ENCODE results near the gene ANKRD36C.
"Not testable (repeated sequence)": the region's sequence is repeated elsewhere in the genome, so short reads cannot be mapped to it uniquely, and the experiment has no call there.

The ANKRD36C gene

GRCh38 chr2:96006248-96006647 is 14.6 kb upstream of the ANKRD36C start:
- not testable (repeated sequence) for DNase-seq

DNA sequence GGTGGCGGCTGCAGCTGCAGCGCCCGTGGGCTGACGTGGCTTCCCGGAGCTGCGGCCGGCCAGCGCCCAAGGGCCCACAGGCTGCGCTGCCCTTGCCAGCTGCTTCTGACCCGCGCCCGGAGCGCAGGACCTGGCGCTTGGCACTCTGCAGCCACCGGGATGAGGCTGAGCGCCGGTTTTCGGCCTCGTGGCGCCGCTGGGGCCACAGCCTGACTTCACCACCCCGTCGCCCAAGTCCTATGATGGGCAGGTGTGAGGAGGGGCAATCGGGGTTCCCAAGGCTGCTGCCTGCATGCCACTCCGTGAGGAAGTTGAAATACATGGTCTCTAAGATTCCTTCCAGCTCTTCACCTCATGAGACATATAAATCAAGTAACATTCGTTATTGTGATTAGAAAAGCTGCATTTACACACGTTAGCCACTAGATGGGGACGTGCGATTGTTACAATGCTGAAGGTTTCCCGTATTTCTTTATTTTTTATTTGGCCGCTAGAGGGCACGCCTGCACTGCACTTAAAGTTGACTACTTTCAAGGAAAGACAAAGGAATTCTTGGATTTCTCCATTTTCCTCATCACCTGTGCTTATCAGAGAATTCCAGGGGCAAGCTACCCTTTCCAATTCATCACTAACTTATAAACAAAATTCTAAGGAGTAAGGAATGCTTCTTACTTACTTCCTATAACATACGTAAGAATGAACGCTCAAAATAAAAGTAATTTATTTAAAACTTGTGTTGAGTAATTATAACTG is 1.1 kb upstream of the ANKRD36C start:
- DNase-seq, result not testable (repeated sequence)

GRCh38 chr2:95992102-95992501 is 478 bp upstream of the ANKRD36C start:
- DNase-seq, result not testable (repeated sequence)

- not testable (repeated sequence) for DNase-seq
Measured at GRCh38 chr2:95990884-95991283, 740 bp downstream of the ANKRD36C start.

GRCh38 chr2:95951662-95952061 is 40.0 kb downstream of the ANKRD36C start:
- not testable (repeated sequence) for DNase-seq

GRCh38 chr2:95948039-95948438 is 43.6 kb downstream of the ANKRD36C start:
- DNase-seq, result not testable (repeated sequence)

DNA sequence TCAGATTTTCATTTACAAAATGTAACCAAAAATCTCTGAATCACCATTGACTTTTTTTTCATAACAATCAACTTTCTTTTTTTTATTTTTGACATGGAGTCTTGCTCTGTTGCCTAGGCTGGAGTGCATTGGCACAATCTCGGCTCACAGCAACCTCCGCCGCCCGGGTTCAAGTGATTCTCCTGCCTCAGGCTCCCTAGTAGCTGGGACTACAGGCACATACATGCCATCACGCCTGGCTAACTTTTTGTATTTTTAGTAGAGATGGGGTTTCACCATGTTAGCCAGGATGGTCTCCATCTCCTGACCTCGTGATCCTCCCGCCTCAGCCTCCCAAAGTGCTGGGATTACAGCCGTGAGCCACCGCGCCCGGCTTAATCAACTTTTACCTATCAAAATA is 51.7 kb downstream of the ANKRD36C start:
- not testable (repeated sequence) for DNase-seq

- not testable (repeated sequence) for DNase-seq
Measured at GRCh38 chr2:95930740-95931139, 60.9 kb downstream of the ANKRD36C start.

DNA sequence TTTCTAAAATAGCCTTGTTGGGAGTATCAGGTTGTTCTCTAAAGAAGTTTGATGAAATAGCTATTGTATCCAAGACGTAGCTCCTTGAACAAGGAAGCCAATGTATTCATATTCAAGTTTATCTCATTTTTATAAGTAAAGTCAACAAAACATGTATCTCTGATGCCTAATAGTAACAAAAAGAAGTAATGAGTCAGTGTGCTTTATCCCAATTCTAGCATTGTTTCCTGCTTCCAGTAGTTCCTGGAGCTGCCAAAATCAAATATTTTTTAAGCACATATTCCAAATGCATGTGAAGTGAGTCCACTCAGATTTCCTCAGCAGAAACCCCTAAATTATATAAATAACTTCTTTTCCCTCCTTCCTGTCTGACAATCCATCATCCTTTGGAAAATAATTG is 74.6 kb downstream of the ANKRD36C start:
- not testable (repeated sequence) for DNase-seq

GRCh38 chr2:95915131-95915530 is 76.5 kb downstream of the ANKRD36C start:
- not testable (repeated sequence) for DNase-seq

GRCh38 chr2:95911431-95911830 is 80.2 kb downstream of the ANKRD36C start:
- DNase-seq, result not testable (repeated sequence)

- not testable (repeated sequence) for DNase-seq
Measured at GRCh38 chr2:95894443-95894842, 97.2 kb downstream of the ANKRD36C start.

- DNase-seq, result not testable (repeated sequence)
Measured at GRCh38 chr2:95867929-95868328, 123.7 kb downstream of the ANKRD36C start.

DNA sequence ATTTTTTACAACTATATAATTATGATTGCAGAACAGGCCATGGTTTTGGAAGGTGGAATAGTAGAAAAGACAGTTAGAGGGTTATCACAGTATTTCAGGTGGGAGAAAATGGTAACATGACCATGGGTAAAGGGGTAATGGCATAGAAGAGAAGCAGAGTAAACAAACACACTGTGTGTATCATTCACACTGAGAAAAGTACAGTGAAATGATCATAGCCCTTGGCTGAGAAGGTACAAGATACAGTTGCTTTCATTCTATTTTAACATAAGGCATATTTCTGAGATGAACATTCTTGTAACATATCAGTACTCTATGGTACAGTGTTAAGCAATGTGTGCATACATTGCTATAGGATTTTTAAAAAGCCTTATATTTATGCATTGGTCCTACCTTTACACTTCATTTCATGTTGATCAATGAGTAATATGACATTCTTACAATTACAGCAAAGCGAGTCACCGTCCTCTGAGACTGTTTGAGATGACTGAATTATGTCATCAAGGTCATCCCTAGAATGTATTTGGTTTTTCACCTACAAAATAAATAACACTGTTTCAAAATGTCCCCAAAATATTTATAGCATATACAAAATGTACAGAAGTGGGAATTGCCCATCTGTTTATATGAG is 124.5 kb downstream of the ANKRD36C start:
- DNase-seq, result not testable (repeated sequence)

GRCh38 chr2:95862121-95862520 is 129.5 kb downstream of the ANKRD36C start:
- DNase-seq, result not testable (repeated sequence)

GRCh38 chr2:95836151-95836550 is 155.5 kb downstream of the ANKRD36C start:
- no peak for DNase-seq

DNA sequence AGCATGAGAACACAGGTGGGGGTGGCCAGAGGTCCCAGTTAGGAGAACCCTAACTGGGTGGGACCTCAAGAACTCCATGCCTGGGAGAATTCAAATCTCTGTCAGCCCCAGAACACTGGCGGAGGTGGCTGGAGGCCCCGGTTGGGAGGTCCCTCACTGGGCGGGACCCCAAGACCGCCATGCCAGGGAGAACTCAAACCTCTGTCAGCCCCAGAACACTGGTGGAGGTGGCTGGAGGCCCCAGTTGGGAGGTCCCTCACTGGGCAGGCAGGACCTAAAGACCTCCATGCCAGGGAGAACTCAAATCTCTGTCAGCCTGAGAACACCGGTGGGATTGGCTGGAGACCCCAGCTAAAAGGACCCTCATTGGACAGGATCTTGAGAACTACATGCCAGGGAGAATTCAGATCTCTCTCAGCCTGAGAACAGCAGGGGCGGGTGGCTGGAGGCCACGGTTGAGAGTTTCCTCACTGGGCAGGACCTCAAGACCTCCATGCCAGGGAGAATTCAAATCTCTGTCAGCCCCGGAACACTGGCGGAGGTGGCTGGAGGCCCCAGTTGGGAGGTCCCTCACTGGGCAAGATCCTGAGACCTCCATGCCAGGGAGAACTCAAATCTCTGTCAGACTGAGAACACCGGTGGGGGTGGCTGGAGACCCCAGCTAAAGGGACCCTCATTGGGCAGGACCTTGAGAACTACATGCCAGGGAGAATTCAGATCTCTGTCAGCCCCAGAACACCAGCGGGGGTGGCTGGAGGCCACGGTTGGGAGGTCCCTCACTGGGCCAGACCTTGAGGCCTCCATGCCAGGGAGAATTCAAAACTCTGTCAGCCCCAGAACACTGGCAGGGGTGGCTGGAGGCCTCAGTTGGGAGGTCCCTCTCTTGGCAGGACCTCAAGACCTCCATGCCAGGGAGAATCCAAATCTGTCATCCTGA is 157.3 kb downstream of the ANKRD36C start:
- DNase-seq, result not testable (repeated sequence)

DNA sequence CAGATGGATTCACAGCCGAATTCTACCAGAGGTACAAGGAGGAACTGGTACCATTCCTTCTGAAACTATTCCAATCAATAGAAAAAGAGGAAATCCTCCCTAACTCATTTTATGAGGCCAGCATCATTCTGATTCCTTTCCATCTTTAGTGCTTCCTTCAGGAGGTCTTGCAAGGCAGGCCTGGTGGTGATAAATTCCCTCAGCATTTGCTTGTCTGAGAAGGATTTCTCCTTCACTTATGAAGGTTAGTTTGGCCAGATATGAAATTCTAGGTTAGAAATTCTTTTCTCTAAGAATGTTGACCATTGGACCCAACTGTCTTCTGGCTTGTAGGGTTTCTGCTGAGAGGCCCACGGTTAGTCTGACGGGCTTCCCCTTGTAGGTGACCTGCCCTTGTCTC is 167.4 kb downstream of the ANKRD36C start:
- not testable (repeated sequence) for DNase-seq

DNA sequence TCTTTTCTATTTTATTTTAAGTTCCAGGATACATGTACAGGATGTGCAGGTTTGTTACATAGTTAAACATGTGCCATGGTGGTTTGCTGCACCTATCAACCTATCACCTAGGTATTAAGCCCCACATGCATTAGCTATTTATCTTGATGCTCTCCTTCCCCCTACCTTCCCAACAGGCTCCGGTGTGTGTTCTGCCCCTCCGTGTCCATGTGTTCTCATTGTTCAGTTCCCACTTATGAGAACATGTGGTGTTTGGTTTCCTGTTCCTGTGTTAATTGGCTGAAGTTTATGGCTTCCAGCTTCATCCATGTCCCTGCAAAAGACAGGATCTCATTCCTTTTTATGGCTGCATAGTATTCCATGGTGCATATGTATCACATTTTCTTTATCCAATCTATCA is 174.1 kb downstream of the ANKRD36C start:
- DNase-seq, result not testable (repeated sequence)

- not testable (repeated sequence) for DNase-seq
Measured at GRCh38 chr2:95813311-95813710, 178.3 kb downstream of the ANKRD36C start.

DNA sequence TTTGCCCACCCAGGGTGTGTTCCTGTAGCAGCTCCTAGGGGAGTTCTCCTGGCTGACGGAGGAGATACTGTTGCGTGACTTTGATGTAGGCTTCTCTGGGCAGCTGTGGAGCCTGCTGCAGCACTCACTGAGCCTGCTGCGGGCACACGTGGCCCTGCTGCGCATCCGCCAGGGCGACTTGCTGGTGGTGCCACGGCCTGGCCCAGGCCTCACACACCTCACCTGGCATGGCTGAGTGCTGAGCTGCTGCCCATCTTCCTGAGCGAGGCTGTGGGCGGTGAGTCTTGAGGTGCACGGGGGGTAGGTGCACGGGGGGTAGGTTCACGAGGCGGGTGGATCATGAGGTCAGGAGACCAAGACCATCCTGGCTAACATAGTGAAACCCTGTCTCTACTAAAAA is 191.7 kb downstream of the ANKRD36C start:
- DNase-seq, result no peak

DNA sequence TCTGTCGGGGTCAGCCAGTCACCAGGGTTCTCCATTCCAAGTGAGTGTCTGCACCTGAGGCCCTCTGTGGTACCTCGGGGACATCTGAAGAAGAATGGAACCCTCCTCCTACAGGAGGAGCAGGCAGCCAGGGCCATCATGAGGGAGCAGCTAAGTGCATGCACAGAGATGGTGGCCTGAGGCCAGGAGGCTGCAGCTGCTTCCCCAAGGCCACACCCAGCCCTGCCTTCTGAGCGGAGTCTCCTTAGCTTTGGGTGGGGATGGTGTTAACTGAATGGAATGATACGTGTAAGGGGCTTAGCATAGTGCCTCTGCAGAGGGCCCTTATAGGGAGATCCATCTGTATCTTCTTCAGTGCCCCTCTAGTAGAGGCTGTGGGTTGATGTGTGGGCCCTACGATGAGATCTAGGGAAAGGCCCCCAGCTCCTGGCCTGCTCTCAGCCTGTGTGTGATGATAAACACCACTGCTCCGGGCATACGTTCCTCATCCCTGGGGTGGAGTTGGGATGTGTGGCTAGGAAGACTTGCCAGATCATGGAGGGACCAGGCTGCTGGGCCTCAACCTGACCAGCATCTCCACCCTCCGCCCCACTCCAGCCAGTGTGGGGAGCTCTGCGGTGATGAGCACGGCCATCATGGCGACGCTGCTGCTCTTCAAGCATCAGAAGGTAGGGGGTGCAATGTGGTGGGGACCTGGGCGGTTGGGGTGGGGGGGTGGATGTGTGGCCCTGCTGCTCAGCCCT is 192.3 kb downstream of the ANKRD36C start:
- not testable (repeated sequence) for DNase-seq
